GM21737 (cell line): ENCODE measurements around the gene PSIP1.
"Not testable (repeated sequence)": the region's sequence is repeated elsewhere in the genome, so short reads cannot be mapped to it uniquely, and the experiment has no call there.

Experiments used
- ATAC-seq: cut with Tn5 transposase; IDR thresholded peaks from one replicate; pipeline ENCODE4 v1.9.1; 2021; ENCODE audit warnings: mild to moderate bottlenecking, moderate library complexity; ENCODE audit not compliant: unreplicated experiment

PSIP1 gene

GRCh38 chr9:15505921-15506320, 4.8 kb downstream of the PSIP1 start:
- ATAC-seq = no peak

- ATAC-seq = no peak
Measured at GRCh38 chr9:15501803-15502202, 9.0 kb downstream of the PSIP1 start.

- ATAC-seq = no peak
Measured at GRCh38 chr9:15501179-15501578, 9.6 kb downstream of the PSIP1 start.

- no peak for ATAC-seq
Measured at GRCh38 chr9:15499139-15499538, 11.6 kb downstream of the PSIP1 start.

- no peak for ATAC-seq
Measured at GRCh38 chr9:15498246-15498995, 12.3 kb downstream of the PSIP1 start.

GRCh38 chr9:15492485-15493150, 18.2 kb downstream of the PSIP1 start:
- ATAC-seq = no peak

- ATAC-seq = no peak
Measured at GRCh38 chr9:15491950-15492349, 18.8 kb downstream of the PSIP1 start.

GRCh38 chr9:15485836-15486666, 24.7 kb downstream of the PSIP1 start:
- no peak for ATAC-seq

GRCh38 chr9:15484802-15485201, 26.0 kb downstream of the PSIP1 start:
- ATAC-seq = no peak

GRCh38 chr9:15482146-15482545, 28.6 kb downstream of the PSIP1 start:
- no peak for ATAC-seq

GRCh38 chr9:15480028-15480427, 30.7 kb downstream of the PSIP1 start:
- no peak for ATAC-seq

GRCh38 chr9:15475923-15476536, 34.7 kb downstream of the PSIP1 start:
- ATAC-seq = no peak

GRCh38 chr9:15469862-15470261, 40.9 kb downstream of the PSIP1 start:
- no peak for ATAC-seq

GRCh38 chr9:15469406-15469805, 41.4 kb downstream of the PSIP1 start:
- no peak for ATAC-seq

- no peak for ATAC-seq
Measured at GRCh38 chr9:15468145-15468544, 42.6 kb downstream of the PSIP1 start.

GRCh38 chr9:15461601-15462000, 49.2 kb downstream of the PSIP1 start:
- no peak for ATAC-seq

GRCh38 chr9:15461056-15461455, 49.7 kb downstream of the PSIP1 start:
- ATAC-seq = no peak

- ATAC-seq = no peak
Measured at GRCh38 chr9:15453956-15454355, 56.8 kb downstream of the PSIP1 start.

- ATAC-seq = no peak
Measured at GRCh38 chr9:15444141-15444540, 66.6 kb downstream of the PSIP1 start.

GRCh38 chr9:15442264-15442663, 68.5 kb downstream of the PSIP1 start:
- not testable (repeated sequence) for ATAC-seq

- ATAC-seq = not testable (repeated sequence)
Measured at GRCh38 chr9:15441841-15442240, 68.9 kb downstream of the PSIP1 start.
